ENCODE data around the gene ATXN10. TPM values are rescaled to one million over a fixed set of nuclear protein-coding genes. Genes with fewer than 3 reads are reported as not detected.

Gene ATXN10
- total RNA-seq, 4 donors from 2014 or later: 35.5 to 83.3 (median 51.1) TPM

- intact Hi-C loops (cut with DNase I; ENCODE audit: low total_unique reads): no loop called here
- H3K4me3 ChIP-seq (ENCODE audit: low read depth, poor library complexity, severe bottlenecking): no peak overlapping the region
- TF ChIP-seq POLR2A (IDR thresholded peaks at IDR 0.05): no peak
- no peak for TF ChIP-seq CTCF (IDR thresholded peaks at IDR 0.05)
- no peak for DNase-seq (ENCODE audit: low spot score in 2 of 2)
- WGBS, 2 donors: 93 to 94% methylated on average over 2 of the region's 2 CpGs
Measured at GRCh38 chr22:45799291-45799690, 127.7 kb downstream of the ATXN10 start.

GRCh38 chr22:45802054-45802453 is 130.4 kb downstream of the ATXN10 start:
- no peak for DNase-seq (ENCODE audit: low spot score in 2 of 2)
- H3K4me3 ChIP-seq (ENCODE audit: low read depth, poor library complexity, severe bottlenecking): no peak overlapping the region
- intact Hi-C loops (cut with DNase I; ENCODE audit: low total_unique reads): no loop called here
- 62 to 76% methylated on average over 4 of the region's 4 CpGs for WGBS, 2 donors
- TF ChIP-seq POLR2A (IDR thresholded peaks at IDR 0.05) (no peak), CTCF (IDR thresholded peaks at IDR 0.05) (no peak)

- intact Hi-C loops (cut with DNase I; ENCODE audit: low total_unique reads): no loop called here
- TF ChIP-seq POLR2A (IDR thresholded peaks at IDR 0.05) (no peak), CTCF (IDR thresholded peaks at IDR 0.05) (no peak)
- 90 to 92% methylated on average over 6 of the region's 6 CpGs for WGBS, 2 donors
- H3K4me3 ChIP-seq (ENCODE audit: low read depth, poor library complexity, severe bottlenecking): no peak overlapping the region
- no peak for DNase-seq (ENCODE audit: low spot score in 2 of 2)
Measured at GRCh38 chr22:45804319-45804985, 132.8 kb downstream of the ATXN10 start.

GRCh38 chr22:45804986-45805325 is 133.3 kb downstream of the ATXN10 start:
- intact Hi-C loops (cut with DNase I; ENCODE audit: low total_unique reads): no loop called here
- no peak for TF ChIP-seq CTCF (IDR thresholded peaks at IDR 0.05)
- TF ChIP-seq POLR2A (IDR thresholded peaks at IDR 0.05): no peak
- DNase-seq (ENCODE audit: low spot score in 2 of 2): no peak
- 53 to 60% methylated on average over 3 of the region's 3 CpGs for WGBS, 2 donors
- H3K4me3 ChIP-seq (ENCODE audit: low read depth, poor library complexity, severe bottlenecking): no peak overlapping the region

GRCh38 chr22:45805413-45805812 is 133.8 kb downstream of the ATXN10 start:
- intact Hi-C loops (cut with DNase I; ENCODE audit: low total_unique reads): no loop called here
- TF ChIP-seq POLR2A (IDR thresholded peaks at IDR 0.05) (no peak), CTCF (IDR thresholded peaks at IDR 0.05) (no peak)
- 70 to 78% methylated on average over 6 of the region's 6 CpGs for WGBS, 2 donors
- no peak for DNase-seq (ENCODE audit: low spot score in 2 of 2)
- H3K4me3 ChIP-seq (ENCODE audit: low read depth, poor library complexity, severe bottlenecking): no peak overlapping the region

Data from lower leg skin (tissue), 4 donors.